ENCODE results near the gene STK32B.

GRCh38 chr4:5126231-5126630, 75.0 kb downstream of the STK32B start:
- TF ChIP-seq CTCF (IDR thresholded peaks at IDR 0.05) (no peak), POLR2A (IDR thresholded peaks at IDR 0.05) (no peak)
